ENCODE results near the gene PRKN.

PRKN gene

DNA sequence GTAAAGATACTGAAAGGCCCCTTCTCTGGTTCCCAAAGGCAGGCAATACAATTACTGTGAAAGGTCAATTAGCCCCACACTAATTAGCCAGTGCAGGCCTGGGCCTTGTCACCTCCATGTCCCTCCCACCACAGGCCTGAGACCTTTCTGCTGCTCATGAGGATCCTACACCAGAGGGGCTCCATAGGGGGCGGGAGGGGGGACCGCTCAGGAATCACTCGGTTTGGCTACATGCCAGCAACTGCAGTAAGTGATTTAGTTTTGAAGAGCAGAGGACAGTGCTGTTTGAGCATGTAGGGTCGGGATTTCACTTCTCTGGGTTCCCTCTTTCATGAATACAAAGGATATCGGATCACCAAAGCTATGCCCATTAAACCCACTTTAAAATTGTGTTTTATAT lies 455.6 kb downstream of the PRKN start:
- DNase-seq: no peak

DNA sequence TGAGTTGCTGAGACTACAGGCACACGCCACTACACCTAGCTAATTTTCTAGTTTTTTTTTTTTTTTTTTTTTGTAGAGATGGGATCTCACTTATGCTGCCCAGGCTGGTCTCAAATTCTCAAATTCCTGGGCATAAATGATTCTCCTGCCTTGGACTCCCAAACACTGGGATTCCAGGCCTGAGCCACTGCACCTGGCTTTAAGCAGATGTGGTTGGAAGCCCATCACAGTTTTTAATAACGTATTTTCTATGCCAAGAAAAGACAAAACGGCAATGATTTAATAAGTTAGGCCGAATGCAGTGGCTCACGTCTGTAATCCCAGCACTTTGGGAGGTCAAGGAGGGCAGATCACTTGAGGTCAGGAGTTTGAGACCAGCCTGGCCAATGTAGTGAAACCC lies 456.6 kb downstream of the PRKN start:
- no peak for DNase-seq

DNA sequence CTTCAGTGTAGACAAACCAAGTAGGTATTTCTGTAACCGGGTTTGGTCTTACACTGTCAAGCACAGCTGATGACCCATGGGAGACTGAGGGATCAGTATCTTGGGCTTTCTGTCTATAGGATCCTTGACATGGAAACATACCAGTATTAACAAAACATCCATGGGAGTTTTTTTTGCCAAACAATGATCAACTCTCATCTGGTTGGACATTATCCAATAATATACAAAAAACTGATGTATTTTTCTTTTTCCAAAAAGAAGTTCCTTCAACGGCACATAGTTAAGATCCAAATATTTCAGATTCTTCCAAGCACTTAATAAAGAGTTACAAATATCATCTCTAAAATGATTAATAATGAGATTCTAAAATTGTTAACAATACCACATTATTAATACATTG lies 459.9 kb downstream of the PRKN start:
- no peak for DNase-seq

DNA sequence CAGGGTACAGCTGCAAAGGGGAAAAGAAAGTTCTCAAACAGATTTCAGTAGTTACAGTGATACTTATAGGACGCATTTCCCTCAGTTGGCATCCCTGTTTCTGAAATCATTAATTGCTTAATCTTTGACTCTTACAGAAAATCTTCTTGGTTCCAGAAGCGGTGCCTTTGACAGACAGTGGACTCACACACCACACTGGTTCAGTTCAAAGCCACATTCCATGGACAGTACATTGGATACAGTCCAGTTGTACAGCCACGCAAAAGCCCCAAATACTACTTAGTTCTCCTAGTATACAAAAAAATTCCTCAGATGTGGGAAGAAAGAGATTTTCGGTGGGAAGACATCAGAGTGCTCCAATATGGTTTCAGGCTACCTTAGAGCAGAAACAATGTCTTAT lies 460.4 kb downstream of the PRKN start:
- no peak for DNase-seq

DNA sequence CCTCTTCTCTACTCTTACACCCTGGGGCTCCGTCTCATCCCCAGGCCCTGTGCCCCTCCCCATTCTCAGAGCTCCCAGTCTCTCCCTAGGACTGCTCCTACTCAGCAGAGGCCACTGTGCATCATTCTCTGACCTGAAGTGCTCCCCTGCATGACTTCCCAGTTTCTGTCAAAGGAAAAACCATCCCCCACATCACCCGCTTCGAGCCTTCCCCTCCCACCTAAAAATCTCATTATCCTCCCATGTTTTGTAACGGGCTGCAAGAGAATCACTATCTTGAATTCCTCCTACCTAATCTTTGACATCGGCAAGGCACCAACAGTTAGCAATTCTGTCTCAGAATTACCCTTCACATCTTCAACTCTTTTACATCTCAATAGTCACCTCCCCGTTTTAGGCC lies 463.0 kb downstream of the PRKN start:
- DNase-seq: no peak

DNA sequence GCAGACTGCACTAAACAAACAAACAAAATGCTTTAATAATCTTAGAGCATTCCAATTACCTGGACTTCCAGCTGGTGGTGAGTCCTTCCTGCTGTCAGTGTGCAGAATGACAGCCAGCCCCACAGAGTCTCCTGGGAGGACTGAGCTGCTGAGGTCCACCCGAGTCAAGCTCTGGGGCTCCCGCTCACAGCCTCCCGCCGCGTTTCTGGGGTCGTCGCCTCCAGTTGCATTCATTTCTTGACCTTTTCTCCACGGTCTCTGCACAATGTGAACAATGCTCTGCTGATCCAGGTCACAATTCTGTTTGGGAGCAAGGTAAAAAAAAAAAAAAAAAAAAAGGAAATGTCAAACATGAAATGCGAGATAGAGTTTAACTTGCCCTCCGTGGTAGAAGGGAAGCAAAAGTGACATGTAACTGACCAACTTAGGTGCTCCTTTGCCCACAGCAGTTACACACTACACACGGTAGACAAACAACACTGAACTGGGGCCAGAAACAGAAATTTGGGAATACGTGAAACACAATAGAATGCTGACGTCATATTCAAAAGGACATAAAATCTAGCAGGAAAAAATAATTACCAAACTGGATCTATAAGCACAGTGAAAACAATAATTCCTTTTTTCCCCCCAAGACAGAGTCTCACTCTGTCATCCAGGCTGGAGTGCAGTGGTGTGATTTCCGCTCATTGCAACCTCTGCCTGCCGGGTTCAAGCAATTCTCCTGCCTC lies 464.9 kb downstream of the PRKN start:
- DNase-seq: no peak

DNA sequence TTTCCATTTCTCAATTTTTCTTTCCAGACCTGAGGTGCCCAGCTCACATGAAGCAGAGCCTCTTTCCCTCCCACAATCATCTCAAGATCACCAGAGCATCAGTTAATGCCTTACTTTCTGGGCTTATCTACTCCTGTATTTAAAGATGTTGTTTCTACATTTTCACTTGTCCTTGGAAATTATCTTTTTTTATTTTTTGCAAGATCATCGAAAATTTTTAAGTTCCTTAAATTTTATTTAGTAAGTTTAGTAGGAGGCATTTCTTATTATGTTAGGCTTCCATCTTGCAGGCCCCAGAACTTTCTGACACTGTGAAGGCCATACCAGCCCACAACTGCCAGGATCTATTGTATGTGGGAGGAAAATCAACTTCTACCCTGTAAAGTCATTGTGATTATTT lies 466.0 kb downstream of the PRKN start:
- no peak for DNase-seq

DNA sequence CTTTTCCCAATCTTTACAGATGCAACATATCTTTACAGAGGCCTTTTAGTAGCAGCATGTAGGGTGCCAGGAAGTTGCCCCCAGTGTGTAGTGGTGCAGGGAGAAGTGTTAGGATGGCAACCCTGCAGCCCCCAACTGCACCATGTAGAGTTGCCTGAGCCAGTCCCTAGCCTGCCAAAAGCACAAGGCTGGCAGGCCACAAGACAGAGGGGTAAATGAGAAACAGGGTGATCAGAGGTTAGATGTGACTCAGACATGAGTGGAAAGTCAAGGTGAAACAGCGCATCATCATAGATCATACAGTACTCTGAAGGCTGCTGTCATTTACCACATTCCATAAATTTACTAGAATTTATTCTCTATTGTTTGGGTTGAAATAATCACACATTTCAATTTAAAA lies 467.5 kb downstream of the PRKN start:
- no peak for DNase-seq

DNA sequence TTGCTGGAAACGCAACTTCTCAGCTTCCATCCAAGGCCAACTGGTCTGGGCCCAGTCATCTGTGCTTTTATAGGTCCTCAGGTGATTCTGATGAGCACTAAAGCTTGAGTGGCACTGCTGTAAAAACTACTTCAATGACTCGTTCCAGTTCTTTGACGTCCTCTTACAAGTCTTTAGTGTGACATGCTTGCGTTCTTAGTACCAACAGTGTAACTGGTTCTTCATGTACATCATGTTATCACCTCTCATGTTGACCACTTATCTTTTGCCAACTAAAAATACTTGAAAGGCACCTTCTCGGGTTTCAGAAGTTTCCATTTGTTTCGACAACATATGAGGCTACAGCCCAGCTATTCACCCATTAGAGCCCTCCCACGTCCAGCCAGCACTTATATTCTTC lies 468.9 kb downstream of the PRKN start:
- DNase-seq: no peak

DNA sequence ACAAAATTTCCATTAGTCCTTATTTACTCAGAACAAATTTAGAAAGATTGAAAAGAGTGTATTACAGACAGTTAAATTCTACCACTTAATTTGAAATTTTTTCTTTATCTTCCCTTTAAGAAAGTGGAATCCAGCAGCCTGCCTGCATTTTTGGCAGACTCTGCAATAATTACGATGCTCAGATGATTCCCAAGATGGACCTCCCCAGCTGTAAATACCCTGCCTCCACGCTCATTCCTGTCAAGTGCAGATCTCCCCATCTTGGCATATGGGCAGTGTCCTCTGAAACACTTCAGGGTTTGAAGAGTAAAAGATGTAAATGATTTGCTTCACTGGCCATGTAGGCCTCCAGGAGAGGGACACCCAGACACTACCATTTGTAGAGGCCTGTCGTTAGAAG lies 471.2 kb downstream of the PRKN start:
- DNase-seq: no peak

DNA sequence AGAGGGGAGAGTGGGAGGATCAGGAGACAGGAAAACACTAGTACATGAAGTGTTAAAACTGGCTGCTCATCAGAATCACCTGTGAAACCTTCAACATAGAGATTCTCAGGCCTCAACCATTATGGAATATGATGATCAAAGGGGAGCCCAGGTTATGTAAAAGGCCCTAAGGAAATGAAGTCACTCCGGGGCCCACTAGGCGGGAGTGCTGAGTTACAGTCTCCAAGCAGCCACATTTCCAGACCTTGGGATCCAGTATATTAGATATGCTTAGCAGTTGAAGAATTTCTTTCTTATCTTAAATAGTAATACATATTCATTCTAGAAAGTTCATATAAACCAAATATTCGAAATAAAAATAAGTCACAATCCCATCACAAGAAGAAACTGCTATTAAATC lies 476.3 kb downstream of the PRKN start:
- DNase-seq: no peak

DNA sequence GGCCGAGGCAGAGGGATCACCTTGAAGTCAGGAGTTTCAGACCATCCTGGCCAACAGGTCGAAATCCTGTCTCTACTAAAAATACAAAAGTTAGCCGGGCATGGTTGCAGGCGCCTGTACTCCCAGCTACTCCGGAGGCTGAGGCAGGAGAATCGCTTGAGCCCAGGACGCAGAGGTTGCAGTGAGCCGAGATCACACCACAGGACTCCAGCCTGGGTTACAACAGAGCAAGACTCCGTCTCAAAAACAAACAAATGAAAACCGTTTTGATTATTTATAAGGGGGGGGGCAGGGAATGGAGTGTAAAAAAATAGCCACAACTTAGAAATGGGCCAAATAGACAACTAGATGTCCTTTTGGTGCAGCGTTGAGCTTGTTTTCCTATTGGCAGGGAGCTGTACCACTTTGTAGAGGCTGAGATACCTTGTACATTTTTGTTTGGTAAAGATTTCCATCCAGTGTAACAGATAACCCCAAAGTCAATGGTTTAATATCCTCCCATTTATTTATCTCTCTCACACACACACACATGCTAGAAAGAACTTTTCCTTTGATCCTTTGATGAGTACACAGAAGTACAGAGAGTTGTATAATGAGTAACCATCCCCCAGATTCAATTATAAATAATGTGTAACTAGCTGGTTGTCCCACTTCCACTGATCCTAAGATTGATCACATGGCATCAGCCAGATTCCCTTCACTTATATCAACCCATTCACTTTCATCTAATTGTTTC lies 477.5 kb downstream of the PRKN start:
- DNase-seq: no peak

DNA sequence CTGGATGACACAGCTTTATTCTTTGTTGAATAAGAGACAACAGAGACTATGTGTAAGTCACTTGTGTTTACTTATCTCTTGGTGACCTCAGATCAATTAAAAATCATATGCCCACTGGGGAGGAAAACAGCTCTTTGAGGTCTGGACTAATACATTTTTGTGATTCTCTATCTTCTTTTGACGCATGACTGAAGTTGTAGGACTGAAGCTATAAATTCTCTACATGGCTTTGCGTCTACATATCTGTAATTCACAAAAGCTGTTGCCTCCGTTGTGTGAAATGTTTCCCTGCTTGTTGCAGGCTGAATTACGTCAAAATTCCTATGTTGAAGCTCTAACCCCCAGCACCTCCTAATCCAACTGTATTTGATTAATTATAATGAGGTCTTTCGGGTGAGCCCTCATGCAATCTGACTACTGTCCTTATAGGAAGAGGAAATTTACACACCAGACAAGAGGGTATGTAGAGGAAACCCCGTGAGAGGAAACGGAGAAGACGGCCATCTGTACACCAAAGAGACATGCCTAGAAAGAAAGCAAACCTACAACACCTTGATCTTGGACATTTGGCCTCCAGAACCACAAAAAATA lies 481.6 kb downstream of the PRKN start:
- DNase-seq: no peak

DNA sequence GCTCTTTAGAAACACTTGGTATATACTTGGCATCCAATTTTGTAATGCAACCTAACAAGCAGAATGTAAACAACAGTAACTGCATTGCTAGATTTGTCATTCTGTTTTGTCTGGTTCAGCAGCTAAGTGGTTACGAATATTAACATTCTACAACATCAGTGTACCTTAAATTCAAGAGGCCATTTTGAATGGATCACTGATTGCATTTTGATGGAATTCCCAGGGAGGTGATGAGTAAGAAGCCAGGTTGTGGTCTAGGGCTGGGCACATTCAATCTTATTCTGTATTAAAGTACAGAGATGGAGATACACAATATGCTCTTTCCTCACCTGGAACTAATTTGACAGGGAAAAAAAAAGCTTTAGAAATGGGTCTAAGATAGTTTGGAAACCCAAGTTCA lies 483.5 kb downstream of the PRKN start:
- DNase-seq: no peak

DNA sequence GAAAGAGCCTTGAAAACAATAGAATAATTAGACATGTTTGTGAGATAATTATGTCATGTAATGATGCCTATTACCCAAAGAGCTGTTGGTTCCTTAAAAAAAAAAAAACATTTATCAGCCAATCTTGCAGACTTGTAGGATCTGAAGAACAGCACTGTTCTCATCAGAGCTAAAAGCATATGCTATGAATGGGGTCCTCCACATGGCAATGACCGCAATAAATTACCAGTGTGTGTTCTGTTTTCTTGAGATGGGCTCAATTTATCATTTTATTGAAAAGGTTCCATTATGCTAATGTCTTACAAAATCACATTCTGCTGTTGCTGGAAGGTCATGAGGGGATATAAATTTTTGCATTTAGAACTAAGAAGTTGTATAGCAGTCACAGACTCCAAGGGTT lies 484.7 kb downstream of the PRKN start:
- no peak for DNase-seq

DNA sequence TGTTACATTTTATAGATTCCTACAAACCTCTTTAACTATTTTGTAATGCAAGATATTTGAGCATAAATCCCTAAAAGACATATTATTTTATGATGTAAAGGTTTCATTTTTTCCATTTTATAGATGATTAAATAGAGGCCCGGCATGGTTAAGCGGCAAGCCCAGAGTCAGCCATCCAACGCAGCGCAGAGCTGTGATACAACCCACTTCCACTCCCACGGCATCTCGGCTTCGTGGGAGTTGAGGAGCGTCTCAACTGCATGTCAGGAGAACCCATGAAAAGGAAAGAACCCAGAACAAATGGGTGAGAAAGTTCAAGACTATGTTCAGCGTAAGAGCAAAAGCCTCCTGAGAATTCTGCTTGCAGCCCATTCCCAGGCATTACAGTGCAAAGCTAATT lies 488.2 kb downstream of the PRKN start:
- no peak for DNase-seq

DNA sequence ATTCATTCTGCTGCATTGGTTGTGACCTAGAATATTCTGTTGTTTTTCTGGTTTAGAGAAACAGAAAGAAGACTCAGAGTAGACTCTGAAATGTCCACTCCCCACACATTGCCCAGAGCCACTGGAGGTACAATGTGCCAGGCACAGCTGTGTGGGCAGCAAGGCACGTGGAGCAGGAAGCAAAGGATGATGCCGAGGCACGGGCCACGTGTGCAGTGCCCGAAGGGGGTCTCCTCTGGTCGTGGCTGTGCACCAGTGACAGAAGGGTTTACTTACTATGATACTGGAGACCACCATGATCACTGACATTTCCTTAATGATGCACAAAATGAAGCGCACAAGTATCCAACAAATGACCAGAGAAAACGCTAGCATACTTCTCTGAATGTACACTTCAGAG lies 488.9 kb downstream of the PRKN start:
- DNase-seq: no peak

DNA sequence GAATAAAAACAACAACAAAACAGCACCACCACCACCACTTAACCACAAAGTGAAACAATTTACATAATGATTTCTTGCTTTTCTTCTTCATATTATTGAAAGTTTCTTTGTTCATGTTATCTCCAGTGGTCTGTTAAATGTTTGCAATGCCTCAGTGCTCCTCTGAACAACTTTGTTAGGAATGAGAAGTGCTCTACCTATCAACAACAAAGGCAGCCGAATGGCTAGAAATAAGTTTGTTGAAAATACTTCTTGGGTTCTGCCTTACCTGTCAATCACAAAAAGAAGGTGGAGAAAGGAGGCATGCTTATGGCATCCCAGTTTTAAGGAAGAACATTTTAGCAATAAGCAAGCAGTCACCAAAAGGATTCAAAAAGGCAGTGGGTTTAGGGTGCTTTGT lies 490.2 kb downstream of the PRKN start:
- DNase-seq: no peak

DNA sequence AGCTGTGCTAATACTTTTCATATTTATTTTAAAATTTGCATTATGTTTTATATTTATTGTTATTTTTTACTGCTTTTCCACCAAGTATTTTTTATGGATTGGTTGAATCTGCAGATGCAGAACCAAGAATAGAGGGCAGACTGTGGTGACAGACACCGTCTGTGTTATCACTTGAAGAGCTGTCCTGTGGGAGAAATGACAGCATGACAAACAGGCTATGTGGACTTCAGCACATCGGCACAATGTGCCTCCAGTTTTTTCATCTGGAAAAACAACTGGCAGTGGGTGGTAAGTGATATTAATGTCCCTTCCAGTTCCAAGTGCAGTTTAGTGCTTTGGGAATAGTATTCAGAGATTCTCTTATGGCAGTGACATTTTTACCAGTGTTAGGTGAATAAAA lies 492.9 kb downstream of the PRKN start:
- no peak for DNase-seq

DNA sequence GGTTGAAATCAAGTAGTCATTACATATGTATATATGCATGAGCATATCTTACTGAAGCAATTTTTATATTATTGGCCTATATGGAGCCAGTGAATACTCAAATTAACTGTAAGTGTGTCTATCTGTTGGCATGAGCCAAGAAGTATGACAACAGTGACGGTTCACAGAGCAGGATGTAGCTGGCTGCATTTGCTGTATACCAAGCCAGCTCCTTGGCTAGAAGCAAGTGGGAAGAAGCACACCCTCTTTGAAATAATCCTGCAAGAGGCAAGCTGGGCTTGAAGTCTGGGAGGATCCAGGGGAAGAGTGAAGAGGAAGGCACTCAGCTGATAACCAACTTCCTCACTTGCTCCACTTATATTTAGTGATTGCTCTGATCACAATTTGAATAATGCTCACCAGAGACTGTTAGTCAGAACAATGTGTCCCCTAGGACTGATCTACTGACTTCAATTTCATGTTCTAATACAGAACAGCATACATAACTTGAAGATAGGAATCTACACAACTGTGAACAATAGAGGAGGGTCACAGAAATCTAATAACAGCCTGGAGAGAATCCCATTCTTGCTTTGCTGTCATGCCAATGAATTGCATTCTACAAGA lies 497.3 kb downstream of the PRKN start:
- DNase-seq: no peak

DNA sequence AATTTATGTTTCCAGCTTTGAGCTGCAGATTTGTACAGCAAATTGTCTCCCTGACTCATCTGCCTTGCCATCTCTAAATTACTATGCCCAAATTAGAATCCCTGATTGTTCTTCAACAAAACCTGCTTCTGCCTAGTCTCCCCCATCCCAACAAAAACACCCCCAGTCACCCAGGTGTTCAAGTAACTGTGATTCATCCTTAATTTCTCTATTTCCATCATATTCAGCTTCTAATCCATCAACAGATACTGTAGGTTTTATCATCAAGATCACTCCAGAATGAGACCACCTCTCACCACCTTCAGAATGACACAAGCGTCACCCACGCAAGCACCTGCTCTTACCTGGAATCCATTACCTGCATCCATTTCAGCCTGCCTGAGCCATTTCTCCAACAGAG lies 498.5 kb downstream of the PRKN start:
- no peak for DNase-seq

DNA sequence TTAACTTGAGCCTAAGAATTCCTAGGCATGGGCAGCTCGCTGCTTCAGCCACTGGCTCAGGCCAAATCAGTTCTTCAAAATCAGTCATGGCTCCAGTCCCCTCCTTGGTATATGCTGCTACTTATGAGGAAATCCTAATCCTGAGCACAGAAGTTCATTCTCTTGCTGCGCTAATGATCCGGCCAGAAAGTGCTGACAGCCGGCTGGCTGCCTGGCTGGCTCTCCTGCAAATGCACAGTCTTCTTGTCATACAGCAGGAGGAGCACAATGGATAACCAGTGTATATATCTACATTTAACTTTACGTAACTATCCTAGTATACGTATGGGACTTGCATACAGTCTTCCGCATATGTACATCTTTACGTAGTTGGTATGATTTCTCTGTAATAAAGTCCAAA lies 500.8 kb downstream of the PRKN start:
- no peak for DNase-seq

DNA sequence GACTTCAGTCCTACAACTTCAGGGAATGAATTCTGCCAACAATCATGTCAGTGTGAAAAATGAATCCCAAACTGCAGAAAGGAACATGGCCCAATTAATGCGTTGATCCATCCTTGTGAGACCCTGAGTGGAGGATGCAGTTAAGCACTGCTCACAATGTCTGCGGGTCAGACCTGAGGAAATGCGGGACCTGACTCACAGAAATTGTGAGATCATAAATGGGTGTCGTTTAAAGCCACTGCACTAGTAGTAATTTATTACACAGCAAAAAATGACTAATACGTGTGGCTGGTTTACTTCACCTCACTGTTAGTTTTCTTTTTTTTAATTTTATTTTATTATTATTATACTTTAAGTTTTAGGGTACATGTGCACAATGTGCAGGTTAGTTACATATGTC lies 505.0 kb downstream of the PRKN start:
- no peak for DNase-seq

DNA sequence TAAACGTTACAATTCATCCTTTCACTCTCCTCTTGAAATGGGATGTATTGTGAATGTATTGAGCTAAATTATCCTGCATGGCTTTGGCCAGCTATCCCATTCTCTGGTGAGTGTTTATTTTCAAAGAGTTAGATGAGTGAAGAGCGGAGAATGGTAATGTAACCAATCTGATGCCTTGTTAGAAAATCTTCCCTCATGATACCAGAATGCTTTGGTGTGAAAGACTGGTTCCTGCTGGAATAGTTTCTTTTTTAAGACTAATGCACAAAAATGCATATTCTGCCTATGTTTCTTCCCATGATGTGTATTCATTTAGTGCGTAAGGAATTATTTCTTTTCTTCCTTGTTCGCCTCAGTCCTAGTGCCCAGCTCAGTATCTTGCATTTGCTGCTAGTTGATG lies 506.7 kb downstream of the PRKN start:
- DNase-seq: no peak
